HepG2 (cell line): Measurements from ENCODE around the gene PROKR1.

ENCODE experiments used
- TMF1 ChIP-seq: sonication (generic); formaldehyde crosslinking; IDR thresholded peaks from 2 replicates; pipeline ENCODE4 v1.8.1; 2022; ENCODE audit warnings: low read depth, missing genetic modification reagents
- ZNF569 ChIP-seq: sonication (generic); formaldehyde crosslinking; IDR thresholded peaks from 2 replicates; pipeline ENCODE4 v1.5.0; 2020; ENCODE audit warnings: mild to moderate bottlenecking, missing genetic modification reagents, moderate library complexity, borderline replicate concordance
- ZNF768 ChIP-seq: sonication (generic); formaldehyde crosslinking; IDR thresholded peaks from 2 replicates; pipeline ENCODE4 v1.4.0; 2020; ENCODE audit warnings: missing genetic modification reagents
- TF ChIP-seq, protein P1 (sequence below): sonication (generic); formaldehyde crosslinking; IDR thresholded peaks from 2 replicates; pipeline ENCODE4 v1.5.0; 2020; ENCODE audit warnings: mild to moderate bottlenecking, missing genetic modification reagents, moderate library complexity

DNA sequence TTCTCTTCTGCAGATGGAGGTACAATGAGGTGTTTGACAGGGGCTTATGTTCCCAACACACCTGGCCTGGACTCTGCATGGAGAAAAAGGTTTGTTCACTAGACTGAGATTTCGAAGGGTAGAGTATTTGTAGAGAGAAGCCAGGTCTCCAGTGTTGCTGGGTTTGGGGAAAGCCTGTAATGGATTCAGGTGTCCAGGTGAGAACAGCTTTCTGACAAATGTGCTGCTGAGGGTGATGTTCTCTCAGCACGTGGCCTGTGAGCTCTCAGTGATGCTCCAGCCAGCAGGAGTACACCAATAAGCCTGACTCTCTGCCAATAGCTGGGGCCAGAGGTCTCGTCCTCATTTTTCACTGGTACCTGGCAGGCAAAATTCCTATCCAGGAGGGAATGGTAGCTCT lies 47.5 kb downstream of the PROKR1 start:
- TF ChIP-seq TMF1 = no peak
- TF ChIP-seq ZNF569 (CRISPR knock-in tag) = no peak
- no peak for TF ChIP-seq ZNF768 (CRISPR knock-in tag)
- TF ChIP-seq, protein P1, sequence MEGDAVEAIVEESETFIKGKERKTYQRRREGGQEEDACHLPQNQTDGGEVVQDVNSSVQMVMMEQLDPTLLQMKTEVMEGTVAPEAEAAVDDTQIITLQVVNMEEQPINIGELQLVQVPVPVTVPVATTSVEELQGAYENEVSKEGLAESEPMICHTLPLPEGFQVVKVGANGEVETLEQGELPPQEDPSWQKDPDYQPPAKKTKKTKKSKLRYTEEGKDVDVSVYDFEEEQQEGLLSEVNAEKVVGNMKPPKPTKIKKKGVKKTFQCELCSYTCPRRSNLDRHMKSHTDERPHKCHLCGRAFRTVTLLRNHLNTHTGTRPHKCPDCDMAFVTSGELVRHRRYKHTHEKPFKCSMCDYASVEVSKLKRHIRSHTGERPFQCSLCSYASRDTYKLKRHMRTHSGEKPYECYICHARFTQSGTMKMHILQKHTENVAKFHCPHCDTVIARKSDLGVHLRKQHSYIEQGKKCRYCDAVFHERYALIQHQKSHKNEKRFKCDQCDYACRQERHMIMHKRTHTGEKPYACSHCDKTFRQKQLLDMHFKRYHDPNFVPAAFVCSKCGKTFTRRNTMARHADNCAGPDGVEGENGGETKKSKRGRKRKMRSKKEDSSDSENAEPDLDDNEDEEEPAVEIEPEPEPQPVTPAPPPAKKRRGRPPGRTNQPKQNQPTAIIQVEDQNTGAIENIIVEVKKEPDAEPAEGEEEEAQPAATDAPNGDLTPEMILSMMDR = no peak
